Epithelial cell of prostate (primary cell): ENCODE results near the gene SLC16A12.
"Not testable (repeated sequence)": the region's sequence is repeated elsewhere in the genome, so short reads cannot be mapped to it uniquely, and the experiment has no call there.

Experiments
- DNase-seq: peaks from one replicate; pipeline ENCODE4 v3.0.0-alpha.2; 2011; ENCODE audit warnings: low read depth, low spot score
- H3K27ac ChIP-seq: fragments of 450-650 bp; 2 replicates; pipeline ENCODE4 v1.5.1; 2017; ENCODE audit warnings: mild to moderate bottlenecking

Gene SLC16A12

DNA sequence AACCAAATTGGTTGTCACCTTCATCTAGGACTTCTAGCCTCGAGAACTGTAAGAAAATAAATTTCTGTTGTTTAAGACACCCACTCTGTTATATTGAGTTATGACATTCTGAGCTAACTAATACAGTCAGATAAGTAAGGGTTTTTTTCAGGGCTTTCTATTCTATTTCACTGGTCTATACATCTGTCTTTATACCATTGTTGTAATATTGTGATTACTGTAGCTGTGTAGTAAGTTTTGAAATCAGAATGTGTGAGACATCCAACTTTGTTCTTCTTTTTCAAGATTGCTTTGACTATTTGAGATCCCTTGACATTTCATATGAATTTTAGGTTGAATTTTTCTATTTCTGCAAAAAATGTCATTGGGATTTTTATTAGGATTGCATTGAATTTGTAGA lies 135.4 kb downstream of the SLC16A12 start:
- DNase-seq, result no peak
- no peak overlapping the region for H3K27ac ChIP-seq

GRCh38 chr10:89398003-89398749 lies 137.2 kb downstream of the SLC16A12 start:
- no peak overlapping the region for H3K27ac ChIP-seq
- DNase-seq, result no peak

GRCh38 chr10:89395141-89395540 lies 140.3 kb downstream of the SLC16A12 start:
- no peak overlapping the region for H3K27ac ChIP-seq
- no peak for DNase-seq

- DNase-seq, result no peak
- no peak overlapping the region for H3K27ac ChIP-seq
These were observed 141.5 kb downstream of the SLC16A12 start for GRCh38 chr10:89393898-89394297.

DNA sequence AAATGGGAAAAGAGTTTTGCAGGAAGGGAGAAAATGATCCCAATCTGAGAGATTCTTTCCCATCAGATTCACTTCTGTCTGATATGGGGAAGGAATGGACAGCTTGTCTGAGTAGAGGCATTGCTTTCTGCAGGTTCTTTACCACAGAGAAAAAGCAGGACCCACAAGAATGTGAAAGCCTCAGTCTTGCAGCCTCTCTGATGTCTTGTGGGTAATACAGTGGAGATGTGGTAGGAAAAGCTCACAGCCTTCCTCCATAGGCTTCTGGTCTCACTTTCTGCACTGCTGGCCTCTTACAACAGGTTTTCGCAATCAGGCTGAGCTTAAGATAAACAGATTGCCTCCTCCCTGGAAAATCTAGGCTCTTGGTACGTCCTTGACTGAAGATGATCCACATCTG lies 142.4 kb downstream of the SLC16A12 start:
- H3K27ac ChIP-seq, result no peak overlapping the region
- DNase-seq, result no peak

GRCh38 chr10:89391907-89392756 lies 143.3 kb downstream of the SLC16A12 start, which contains the start of gene IFIT1:
IFIT1 (plus strand) TSS chr10:89392623; CDS start chr10:89392713, 90 bp downstream.
- peak within 1 kb of the TSS; percentile 29 for H3K27ac ChIP-seq
- DNase-seq, result peak; percentile 82

GRCh38 chr10:89391226-89391576 lies 144.2 kb downstream of the SLC16A12 start:
- H3K27ac ChIP-seq, DNase-seq: not testable (repeated sequence)

DNA sequence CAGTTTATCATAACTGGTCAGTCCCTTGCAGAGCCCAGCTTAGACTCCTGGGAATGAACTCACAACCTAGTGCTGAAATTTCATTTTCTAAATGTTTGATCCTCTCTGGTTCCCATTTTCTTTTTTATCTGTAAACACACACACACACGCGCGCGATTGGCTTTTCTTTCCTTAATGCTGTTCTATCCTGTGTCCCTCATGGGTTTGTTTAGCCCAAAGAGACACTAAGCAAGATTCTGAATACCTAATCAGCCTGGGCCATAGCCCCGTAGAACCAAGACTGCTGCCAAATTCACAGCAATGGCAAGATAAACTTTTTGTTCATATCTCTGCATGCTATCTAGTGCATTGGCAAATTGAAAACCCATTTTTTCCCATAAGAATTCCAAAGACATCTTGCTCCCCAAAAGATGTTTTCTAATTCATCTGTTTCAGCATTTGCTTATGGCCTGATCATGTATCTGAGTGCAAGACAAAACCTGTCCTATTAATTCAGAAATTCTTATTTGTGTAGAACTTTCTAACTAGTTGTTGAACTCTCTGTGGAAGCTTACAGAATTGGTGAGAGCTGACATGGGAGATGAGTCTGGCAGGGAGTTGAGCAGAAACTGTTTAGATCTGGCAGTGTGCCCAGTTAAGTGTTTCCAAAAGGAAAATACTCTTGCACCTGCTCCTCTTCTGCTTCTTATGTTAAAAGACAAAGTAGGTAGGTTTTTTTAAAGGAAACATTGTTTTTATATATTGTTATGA lies 144.7 kb downstream of the SLC16A12 start:
- DNase-seq, result no peak
- H3K27ac ChIP-seq, result no peak overlapping the region

DNA sequence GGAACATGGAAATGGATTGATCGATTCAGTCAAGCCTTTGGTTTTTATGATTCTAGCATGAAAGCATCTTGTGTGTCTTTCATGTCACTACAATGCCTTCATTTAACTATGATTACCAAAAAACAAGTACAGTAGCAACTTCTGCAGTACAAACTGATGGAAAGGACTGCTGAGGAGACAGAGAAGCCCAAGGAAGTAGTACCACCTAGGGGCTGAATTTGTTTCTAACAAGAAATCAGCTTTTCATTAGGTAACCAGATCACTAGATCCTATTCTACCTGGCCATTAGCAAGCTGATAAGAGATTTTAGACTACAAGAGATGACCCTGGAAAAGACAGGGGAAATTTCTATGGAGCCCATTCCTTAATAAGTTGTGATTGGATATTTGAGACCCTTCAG lies 146.1 kb downstream of the SLC16A12 start:
- no peak for DNase-seq
- no peak overlapping the region for H3K27ac ChIP-seq

- DNase-seq, result no peak
These were observed 146.6 kb downstream of the SLC16A12 start for GRCh38 chr10:89388806-89389205.

GRCh38 chr10:89384474-89385340 lies 150.7 kb downstream of the SLC16A12 start:
- H3K27ac ChIP-seq, result no peak overlapping the region
- no peak for DNase-seq

More at GRCh38 chr10:89388806-89389205, 146.6 kb downstream of the SLC16A12 start:
- H3K27ac ChIP-seq, result no peak overlapping the region

DNA sequence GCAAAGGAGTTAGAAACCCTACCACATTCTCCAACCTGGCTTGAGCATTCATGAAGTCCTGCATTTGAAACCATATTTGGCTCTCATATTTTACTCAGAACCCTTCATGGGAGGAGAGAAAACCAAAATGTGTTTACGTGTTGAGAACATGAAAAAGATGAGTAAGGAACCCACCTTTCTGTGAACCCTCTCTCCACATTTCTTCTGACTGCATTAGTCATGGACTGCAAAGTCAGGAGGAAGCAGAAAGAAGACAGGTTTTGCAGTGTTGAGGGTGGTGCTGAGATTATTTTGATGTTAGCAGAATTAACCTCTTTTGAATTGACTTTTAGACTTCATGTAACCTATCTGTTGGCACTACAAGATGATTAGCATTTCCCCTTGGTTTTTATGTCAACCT lies 152.6 kb downstream of the SLC16A12 start:
- peak; percentile 43 for DNase-seq
- H3K27ac ChIP-seq, result no peak overlapping the region
